ENCODE data around the gene PPP1R36.

GRCh38 chr14:64623554-64624165, 73.9 kb downstream of the PPP1R36 start:
- TF ChIP-seq CTCF (IDR thresholded peaks at IDR 0.05; ENCODE audit: insufficient read depth, low read length, poor library complexity, severe bottlenecking) (no peak), EZH2phosphoT487 (conservative IDR thresholded peaks at IDR 0.05; ENCODE audit: low read length) (no peak)
